Suprapubic skin (tissue), 4 donors: ENCODE results near the gene ERAP2. TPM values are rescaled to one million over a fixed set of nuclear protein-coding genes. Genes with fewer than 3 reads are reported as not detected.
A peak's percentile ranks its signal among the peaks of the same experiment; 100 is the strongest.

Experiments
- DNase-seq, 2 donors: peaks; one replicate each; pipeline ENCODE4 v3.0.0-alpha.2; 2019; ENCODE audit warnings: low spot score in 2 of 2
- H3K27ac ChIP-seq: fragments of 200-600 bp; sonication (generic); one replicate; pipeline ENCODE4 v1.5.1; 2019
- H3K27me3 ChIP-seq: fragments of 200-600 bp; sonication (generic); one replicate; pipeline ENCODE4 v1.5.1; 2019
- H3K36me3 ChIP-seq: fragments of 200-600 bp; sonication (generic); one replicate; pipeline ENCODE4 v1.5.1; 2019
- H3K4me1 ChIP-seq: fragments of 200-600 bp; sonication (generic); one replicate; pipeline ENCODE4 v1.5.1; 2019
- H3K4me3 ChIP-seq: fragments of 200-600 bp; sonication (generic); one replicate; pipeline ENCODE4 v1.5.1; 2019; ENCODE audit warnings: mild to moderate bottlenecking
- H3K9me3 ChIP-seq: fragments of 200-600 bp; sonication (generic); one replicate; pipeline ENCODE4 v1.5.1; 2019
- EP300 ChIP-seq: sonication (generic); formaldehyde crosslinking; IDR thresholded peaks from one replicate; pipeline ENCODE4 v1.6.1; 2017; ENCODE audit warnings: antibody characterized with exemption
- POLR2A ChIP-seq, 2 donors: fragments of 450-650 bp; IDR thresholded peaks; one replicate each; pipeline ENCODE4 v1.6.1; 2017; ENCODE audit warnings: antibody characterized with exemption in 2 of 2, mild to moderate bottlenecking in 2 of 2, moderate library complexity in 2 of 2
- POLR2AphosphoS5 ChIP-seq, 3 donors: sonication (generic); formaldehyde crosslinking; IDR thresholded peaks; one replicate each; pipeline ENCODE4 v1.6.1; 2017; ENCODE audit warnings: antibody characterized with exemption in 3 of 3
- whole genome bisulfite sequencing: methylation state at CpG from one replicate; pipeline ENCODE4 v1.1.5; 2018; 5-methylcytosine and 5-hydroxymethylcytosine counted together
- total RNA-seq, 4 donors: library from RNA; depleted of rRNA; stranded (reverse); fragments of >200 nt; gene quantifications; one replicate each; pipeline ENCODE4 v1.1.0, GENCODE V29; 2016
- TF ChIP-seq, protein P1 (sequence below), 2 donors: fragments of 200-600 bp in 1 of 2; fragments of 450-650 bp in 1 of 2; sonication (generic) in 1 of 2; IDR thresholded peaks; one replicate each; pipeline ENCODE4 v1.5.1; 2016 to 2019; ENCODE audit warnings: antibody characterized with exemption in 2 of 2, mild to moderate bottlenecking in 1 of 2, moderate library complexity in 1 of 2

ERAP2 gene, protein sequence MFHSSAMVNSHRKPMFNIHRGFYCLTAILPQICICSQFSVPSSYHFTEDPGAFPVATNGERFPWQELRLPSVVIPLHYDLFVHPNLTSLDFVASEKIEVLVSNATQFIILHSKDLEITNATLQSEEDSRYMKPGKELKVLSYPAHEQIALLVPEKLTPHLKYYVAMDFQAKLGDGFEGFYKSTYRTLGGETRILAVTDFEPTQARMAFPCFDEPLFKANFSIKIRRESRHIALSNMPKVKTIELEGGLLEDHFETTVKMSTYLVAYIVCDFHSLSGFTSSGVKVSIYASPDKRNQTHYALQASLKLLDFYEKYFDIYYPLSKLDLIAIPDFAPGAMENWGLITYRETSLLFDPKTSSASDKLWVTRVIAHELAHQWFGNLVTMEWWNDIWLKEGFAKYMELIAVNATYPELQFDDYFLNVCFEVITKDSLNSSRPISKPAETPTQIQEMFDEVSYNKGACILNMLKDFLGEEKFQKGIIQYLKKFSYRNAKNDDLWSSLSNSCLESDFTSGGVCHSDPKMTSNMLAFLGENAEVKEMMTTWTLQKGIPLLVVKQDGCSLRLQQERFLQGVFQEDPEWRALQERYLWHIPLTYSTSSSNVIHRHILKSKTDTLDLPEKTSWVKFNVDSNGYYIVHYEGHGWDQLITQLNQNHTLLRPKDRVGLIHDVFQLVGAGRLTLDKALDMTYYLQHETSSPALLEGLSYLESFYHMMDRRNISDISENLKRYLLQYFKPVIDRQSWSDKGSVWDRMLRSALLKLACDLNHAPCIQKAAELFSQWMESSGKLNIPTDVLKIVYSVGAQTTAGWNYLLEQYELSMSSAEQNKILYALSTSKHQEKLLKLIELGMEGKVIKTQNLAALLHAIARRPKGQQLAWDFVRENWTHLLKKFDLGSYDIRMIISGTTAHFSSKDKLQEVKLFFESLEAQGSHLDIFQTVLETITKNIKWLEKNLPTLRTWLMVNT
- 10 to 100 TPM in 2 of 4 donors, 1 to 10 TPM in 2; 9.0 to 14.0 (median 11.5) TPM for total RNA-seq

DNA sequence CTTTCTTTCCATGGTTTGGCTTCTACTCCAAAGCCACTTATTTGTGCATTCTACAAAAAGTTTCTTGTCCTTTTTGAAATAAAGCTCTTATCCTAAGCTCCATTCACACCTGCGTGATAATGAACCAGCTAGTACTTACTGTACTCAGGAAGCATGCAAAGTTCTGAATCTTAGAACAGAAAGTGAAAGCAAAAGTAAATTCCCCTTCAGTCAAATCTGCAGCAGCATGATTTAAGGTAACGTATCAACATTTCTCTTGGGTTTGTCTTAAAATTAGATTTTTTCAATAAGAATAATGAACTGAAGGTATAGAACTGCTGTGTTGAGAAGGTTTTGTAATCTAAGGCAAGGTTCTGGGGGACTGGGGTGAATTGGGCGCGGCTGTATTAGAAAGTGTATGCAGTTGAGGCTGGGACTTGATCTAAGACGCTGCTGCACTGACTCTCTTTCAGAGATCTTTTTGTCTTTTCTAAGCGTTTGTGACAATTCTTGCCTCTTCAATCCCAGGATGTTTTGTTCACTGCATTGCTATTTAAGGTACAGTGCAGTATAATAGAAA is at the start of gene ERAP2:
TSS of gene ERAP2 (plus strand) at position 209 of the 559 bp plus-strand sequence. CDS start 3,186 bp downstream, outside the sequence.
- WGBS: 1% methylated on average over 6 of the region's 6 CpGs
- no peaks in the 10 kb centered on the region for H3K36me3 ChIP-seq
- DNase-seq: no peak

DNA sequence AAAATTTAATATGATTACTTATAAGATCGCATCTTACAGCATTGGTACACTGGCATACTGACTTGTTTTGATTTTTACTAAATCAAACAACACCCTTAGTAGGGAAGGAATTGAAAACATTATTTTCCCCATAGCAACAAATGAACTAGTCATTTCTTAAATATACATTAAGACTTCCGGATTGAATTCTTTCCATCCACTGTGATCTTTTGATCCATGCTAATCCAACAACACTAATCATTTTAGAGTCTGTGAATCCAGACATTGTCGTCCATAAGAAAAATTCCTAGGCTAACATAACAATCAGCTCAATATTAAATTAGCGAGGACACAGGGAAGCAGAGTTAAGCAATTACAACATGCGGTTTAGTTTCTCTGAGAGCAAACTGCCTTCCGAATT is 47.0 kb upstream of the ERAP2 start:
- no peaks in the 10 kb centered on the region for H3K9me3 ChIP-seq
- no peak for TF ChIP-seq EP300
- TF ChIP-seq, protein P1, sequence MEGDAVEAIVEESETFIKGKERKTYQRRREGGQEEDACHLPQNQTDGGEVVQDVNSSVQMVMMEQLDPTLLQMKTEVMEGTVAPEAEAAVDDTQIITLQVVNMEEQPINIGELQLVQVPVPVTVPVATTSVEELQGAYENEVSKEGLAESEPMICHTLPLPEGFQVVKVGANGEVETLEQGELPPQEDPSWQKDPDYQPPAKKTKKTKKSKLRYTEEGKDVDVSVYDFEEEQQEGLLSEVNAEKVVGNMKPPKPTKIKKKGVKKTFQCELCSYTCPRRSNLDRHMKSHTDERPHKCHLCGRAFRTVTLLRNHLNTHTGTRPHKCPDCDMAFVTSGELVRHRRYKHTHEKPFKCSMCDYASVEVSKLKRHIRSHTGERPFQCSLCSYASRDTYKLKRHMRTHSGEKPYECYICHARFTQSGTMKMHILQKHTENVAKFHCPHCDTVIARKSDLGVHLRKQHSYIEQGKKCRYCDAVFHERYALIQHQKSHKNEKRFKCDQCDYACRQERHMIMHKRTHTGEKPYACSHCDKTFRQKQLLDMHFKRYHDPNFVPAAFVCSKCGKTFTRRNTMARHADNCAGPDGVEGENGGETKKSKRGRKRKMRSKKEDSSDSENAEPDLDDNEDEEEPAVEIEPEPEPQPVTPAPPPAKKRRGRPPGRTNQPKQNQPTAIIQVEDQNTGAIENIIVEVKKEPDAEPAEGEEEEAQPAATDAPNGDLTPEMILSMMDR (IDR thresholded peaks at IDR 0.05): no peak
- TF ChIP-seq POLR2A (IDR thresholded peaks at IDR 0.05): no peak
- TF ChIP-seq POLR2AphosphoS5 (IDR thresholded peaks at IDR 0.05): no peak
- H3K27me3 ChIP-seq: no peaks in the 10 kb centered on the region
- H3K36me3 ChIP-seq: no peaks in the 10 kb centered on the region
- no peak for DNase-seq
- WGBS: 82% methylated on average over 6 of the region's 6 CpGs
- H3K4me1 ChIP-seq: peaks cover 5% of the 10 kb centered on the region
- H3K4me3 ChIP-seq: no peak overlapping the region
- no peak overlapping the region for H3K27ac ChIP-seq

More for the DNA sequence above, at the start of gene ERAP2:
- Histone ChIP-seq H3K27ac (peak within 1 kb of the TSS; percentile 86), H3K27me3 (no peaks in the 10 kb centered on the region), H3K4me1 (peaks cover 26% of the 10 kb centered on the region), H3K9me3 (no peaks in the 10 kb centered on the region), H3K4me3 (peak within 1 kb of the TSS; percentile 73)
- TF ChIP-seq, protein P1 (IDR thresholded peaks at IDR 0.05): no peak
- TF ChIP-seq POLR2AphosphoS5 (IDR thresholded peaks at IDR 0.05) (no peak), EP300 (no peak), POLR2A (IDR thresholded peaks at IDR 0.05) (no peak)

DNA sequence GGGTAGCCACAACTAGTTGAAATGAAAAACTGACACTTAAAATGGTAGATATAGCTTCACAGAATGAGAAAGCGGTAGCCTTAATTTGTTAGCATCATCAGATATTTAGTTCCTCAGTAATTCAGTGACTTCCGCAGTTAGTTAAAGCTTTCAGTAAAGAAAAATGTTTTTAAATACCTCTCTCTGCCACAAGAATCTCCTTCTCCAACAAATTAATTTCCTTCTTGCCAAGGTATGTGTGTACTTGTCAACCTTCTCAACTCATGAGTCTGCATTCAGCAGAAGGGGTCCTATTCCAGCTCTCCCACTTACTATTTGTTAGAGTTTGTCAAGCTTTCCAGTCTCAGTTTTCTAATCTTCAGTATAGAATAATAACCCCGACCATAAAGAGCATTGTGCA is 42.3 kb upstream of the ERAP2 start:
- WGBS: 85% methylated on average over 3 of the region's 3 CpGs
- no peak for TF ChIP-seq POLR2AphosphoS5 (IDR thresholded peaks at IDR 0.05)
- TF ChIP-seq, protein P1 (IDR thresholded peaks at IDR 0.05): no peak
- TF ChIP-seq POLR2A (IDR thresholded peaks at IDR 0.05): no peak
- TF ChIP-seq EP300: no peak
- H3K36me3 ChIP-seq: no peaks in the 10 kb centered on the region
- H3K4me3 ChIP-seq: no peak overlapping the region
- H3K27me3 ChIP-seq: no peaks in the 10 kb centered on the region
- H3K4me1 ChIP-seq: no peaks in the 10 kb centered on the region
- no peak for DNase-seq
- no peaks in the 10 kb centered on the region for H3K9me3 ChIP-seq
- H3K27ac ChIP-seq: no peak overlapping the region

DNA sequence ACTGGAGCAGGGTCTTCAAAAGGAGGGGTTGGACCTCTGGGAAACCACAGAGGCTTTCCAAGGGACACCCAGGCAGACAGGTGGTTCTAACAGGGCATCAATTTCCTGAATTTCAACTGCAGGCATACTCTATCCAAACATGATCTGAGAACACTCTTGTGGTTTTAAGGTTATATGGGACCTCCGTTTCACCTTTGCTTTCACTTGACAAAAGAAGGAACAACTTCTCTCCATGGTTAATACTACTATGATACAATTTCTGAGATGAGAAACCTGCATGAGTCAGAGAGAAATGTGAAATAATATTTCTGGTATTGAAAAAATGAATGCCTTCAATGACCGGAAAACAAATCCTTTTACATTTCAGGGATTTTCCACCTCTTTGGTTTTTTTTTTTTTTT is 40.5 kb upstream of the ERAP2 start:
- no peaks in the 10 kb centered on the region for H3K36me3 ChIP-seq

More for the DNA sequence above, 40.5 kb upstream of the ERAP2 start:
- TF ChIP-seq EP300: no peak
- TF ChIP-seq POLR2AphosphoS5 (IDR thresholded peaks at IDR 0.05): no peak
- TF ChIP-seq, protein P1 (IDR thresholded peaks at IDR 0.05): no peak
- no peak for TF ChIP-seq POLR2A (IDR thresholded peaks at IDR 0.05)
- WGBS: 92% methylated on average over 2 of the region's 2 CpGs
- no peaks in the 10 kb centered on the region for H3K27me3 ChIP-seq
- no peaks in the 10 kb centered on the region for H3K4me1 ChIP-seq
- H3K4me3 ChIP-seq: no peak overlapping the region
- H3K27ac ChIP-seq: no peak overlapping the region
- no peaks in the 10 kb centered on the region for H3K9me3 ChIP-seq
- DNase-seq: no peak
